IMR-90 (cell line): ENCODE data around the gene TRAF3. TPM values are rescaled to one million over a fixed set of nuclear protein-coding genes. Genes with fewer than 3 reads are reported as not detected.
A peak's percentile ranks its signal among the peaks of the same experiment; 100 is the strongest.

ENCODE experiments used
- ATAC-seq: fragments of 200-7000 bp; cut with Tn5 transposase; 2 replicates; pipeline ENCODE4 v1.9.1; 2020; ENCODE audit warnings: low read depth, mild to moderate bottlenecking, moderate library complexity
- BruUV-seq: library from RNA; stranded (reverse); fragments of 400-500 nt; replicated peaks from 2 replicates; lab custom pipeline; 2021; lab: Mats Ljungman, UMichigan
- CTCF ChIA-PET: fragments of 300-600 bp; formaldehyde crosslinking; extraction: SDS; loops from one replicate; lab custom pipeline; 2021; ENCODE audit warnings: antibody characterized with exemption; lab: Yijun Ruan, JAX
- POLR2A ChIA-PET: fragments of 300-600 bp; sonication (Branson Sonifier 250); formaldehyde crosslinking; loops from one replicate; lab custom pipeline; 2022; ENCODE audit warnings: antibody characterized with exemption; ENCODE audit not compliant: unreplicated experiment; lab: Charles Lee
- DNase-seq: peaks from one replicate; pipeline ENCODE4 v3.0.0; 2013
- H2AFZ ChIP-seq: replicated peaks from 2 replicates; pipeline ENCODE3; 2013; ENCODE audit warnings: low read length, mild to moderate bottlenecking; ENCODE audit not compliant: poor library complexity
- H2AK5ac ChIP-seq: 2 replicates; pipeline ENCODE4 v1.6.1; 2013; ENCODE audit warnings: low read depth, low read length, inconsistent platforms
- H2AK9ac ChIP-seq: replicated peaks from 2 replicates; pipeline ENCODE3; 2013; ENCODE audit warnings: mild to moderate bottlenecking, low read depth, low read length, moderate library complexity; ENCODE audit not compliant: poor library complexity
- H2BK120ac ChIP-seq: 2 replicates; pipeline ENCODE4 v1.6.1; 2013; ENCODE audit warnings: low read depth, low read length, inconsistent platforms
- H2BK15ac ChIP-seq: 3 replicates; pipeline ENCODE4 v1.6.1; 2013; ENCODE audit warnings: low read depth, low read length, inconsistent platforms
- H2BK20ac ChIP-seq: 2 replicates; pipeline ENCODE4 v1.6.1; 2013; ENCODE audit warnings: low read depth, mild to moderate bottlenecking, inconsistent platforms, low read length, moderate library complexity
- H2BK5ac ChIP-seq: 2 replicates; pipeline ENCODE4 v1.6.1; 2013; ENCODE audit warnings: mild to moderate bottlenecking, low read depth, low read length, inconsistent platforms; ENCODE audit not compliant: poor library complexity, severe bottlenecking
- H3K14ac ChIP-seq: replicated peaks from 2 replicates; pipeline ENCODE4 v1.6.1; 2013; ENCODE audit warnings: low read depth, low read length, inconsistent platforms
- H3K18ac ChIP-seq: 2 replicates; pipeline ENCODE4 v1.6.1; 2013; ENCODE audit warnings: low read depth, low read length, control low read depth
- H3K23ac ChIP-seq: 2 replicates; pipeline ENCODE4 v1.6.1; 2013; ENCODE audit warnings: low read depth, low read length, inconsistent platforms
- H3K27ac ChIP-seq: 2 replicates; pipeline ENCODE4 v1.5.1; 2013; ENCODE audit warnings: mild to moderate bottlenecking, control low read depth, low read length; ENCODE audit not compliant: insufficient read depth
- H3K27me3 ChIP-seq: 2 replicates; pipeline ENCODE4 v1.6.1; 2013; ENCODE audit warnings: low read length; ENCODE audit not compliant: control insufficient read depth, insufficient read depth
- H3K36me3 ChIP-seq: 2 replicates; pipeline ENCODE4 v1.6.1; 2013; ENCODE audit warnings: low read length, mixed read lengths; ENCODE audit not compliant: control insufficient read depth, insufficient read depth
- H3K4ac ChIP-seq: 2 replicates; pipeline ENCODE4 v1.6.1; 2013; ENCODE audit warnings: low read depth, low read length, inconsistent platforms
- H3K4me1 ChIP-seq: 2 replicates; pipeline ENCODE4 v1.6.1; 2013; ENCODE audit warnings: low read length, mixed read lengths; ENCODE audit not compliant: control insufficient read depth, insufficient read depth
- H3K4me2 ChIP-seq: 2 replicates; pipeline ENCODE4 v1.6.1; 2013; ENCODE audit warnings: low read depth, mild to moderate bottlenecking, control low read depth, low read length, moderate library complexity
- H3K4me3 ChIP-seq: 2 replicates; pipeline ENCODE4 v1.5.1; 2013; ENCODE audit warnings: low read depth, mild to moderate bottlenecking, control low read depth, low read length, moderate library complexity; ENCODE audit not compliant: insufficient read depth
- H3K56ac ChIP-seq: 2 replicates; pipeline ENCODE4 v1.6.1; 2013; ENCODE audit warnings: low read length, inconsistent platforms; ENCODE audit not compliant: insufficient read depth; ENCODE audit errors: extremely low read depth
- H3K79me1 ChIP-seq, 2 experiments: 2 replicates each; pipeline ENCODE4 v1.6.1; 2013; ENCODE audit warnings: low read length in 2 of 2, inconsistent platforms in 1 of 2, low read depth in 1 of 2
- H3K9ac ChIP-seq: 2 replicates; pipeline ENCODE4 v1.6.1; 2013; ENCODE audit warnings: low read depth, low read length, control low read depth
- H3K9me1 ChIP-seq: 2 replicates; pipeline ENCODE4 v1.6.1; 2013; ENCODE audit warnings: low read length, inconsistent platforms; ENCODE audit not compliant: insufficient read depth
- H3K9me3 ChIP-seq: 2 replicates; pipeline ENCODE4 v1.6.1; 2013; ENCODE audit warnings: low read length; ENCODE audit not compliant: control insufficient read depth, insufficient read depth
- H4K20me1 ChIP-seq: 2 replicates; pipeline ENCODE4 v1.6.1; 2013; ENCODE audit warnings: low read length, inconsistent platforms; ENCODE audit not compliant: insufficient read depth
- H4K5ac ChIP-seq: 2 replicates; pipeline ENCODE4 v1.6.1; 2013; ENCODE audit warnings: mild to moderate bottlenecking, low read depth, low read length, control low read depth
- H4K8ac ChIP-seq, 2 experiments: 2 replicates each; pipeline ENCODE4 v1.6.1; 2013; ENCODE audit warnings: low read depth in 2 of 2, low read length in 2 of 2, control low read depth in 1 of 2, inconsistent platforms in 1 of 2
- H4K91ac ChIP-seq: 2 replicates; pipeline ENCODE4 v1.6.1; 2013; ENCODE audit warnings: low read depth, low read length, inconsistent platforms; ENCODE audit not compliant: insufficient read depth
- CEBPB ChIP-seq: IDR thresholded peaks from 2 replicates; pipeline ENCODE4 v1.6.1; 2012; ENCODE audit warnings: low read depth, low read length, improper control_type of control experiment
- WGBS, 2 experiments: methylation state at CpG; one replicate each; pipeline versions ENCODE4 v1.1.5 to v1.1.7; 2013; ENCODE audit warnings: missing lambda C conversion rate in 2 of 2; ENCODE audit not compliant: insufficient read length in 1 of 2; ENCODE audit errors: extremely low coverage in 2 of 2; 5-methylcytosine and 5-hydroxymethylcytosine counted together
- dilution Hi-C: fragments of 300-500 bp; cut with HindIII; formaldehyde crosslinking; loops from one replicate; pipeline ENCODE4 v1.14.3; 2018; ENCODE audit warnings: low sequenced_read_pairs; ENCODE audit not compliant: unreplicated experiment
- in situ Hi-C: fragments of 300-500 bp; cut with MboI; formaldehyde crosslinking; loops from 3 replicates; pipeline ENCODE4 v1.14.3; 2019; ENCODE audit warnings: low sequenced_read_pairs, inconsistent platforms, mixed read lengths
- intact Hi-C: fragments of 100-400 bp; cut with micrococcal nuclease; formaldehyde crosslinking; loops from 2 replicates; pipeline ENCODE4 v1.10.0; 2022
- polyA plus RNA-seq, 3 experiments: library from polyadenylated mRNA; depleted of rRNA; stranded (reverse); fragments of >200 nt; gene quantifications; 2 replicates each; pipeline ENCODE4 v1.2.3, GENCODE V29; 2012; ENCODE audit warnings: low replicate concordance in 1 of 3
- total RNA-seq: library from RNA; depleted of rRNA; stranded (reverse); fragments of >200 nt; gene quantifications from 2 replicates; pipeline ENCODE4 v1.2.3, GENCODE V29; 2012
- TF ChIP-seq, protein P1 (sequence below): conservative IDR thresholded peaks from 2 replicates; pipeline ENCODE4 v1.5.1; 2012; ENCODE audit warnings: mild to moderate bottlenecking, low read depth, low read length, improper control_type of control experiment

Gene TRAF3
- total and polyA plus RNA-seq, 2 of the 4 experiments (the other 2 are of a cell fraction) = 21.2 to 25.3 TPM

DNA sequence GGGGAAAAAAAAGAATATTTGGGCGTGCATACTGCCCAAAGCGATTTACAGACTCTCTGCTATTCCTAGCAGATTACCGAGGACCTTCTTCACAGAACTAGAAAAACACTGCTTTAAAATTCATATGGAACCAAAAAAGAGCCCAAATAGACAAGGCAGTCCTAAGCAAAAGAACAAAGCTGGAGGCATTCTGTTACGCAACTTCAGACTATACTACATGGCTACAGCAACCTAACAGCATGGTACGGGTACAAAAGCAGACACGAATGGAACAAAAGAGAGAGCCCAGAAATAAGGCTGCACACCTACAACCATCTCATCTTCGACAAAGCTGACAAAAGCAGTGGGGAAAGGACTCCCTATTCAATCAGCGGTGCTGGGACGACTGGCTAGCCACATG, 56.7 kb downstream of the TRAF3 start:
- no peak overlapping the region for H3K14ac ChIP-seq
- intact Hi-C loops = no loop called here
- no TSS peak for BruUV-seq
- no peak overlapping the region for H3K4me3 ChIP-seq
- H3K56ac ChIP-seq = no peak overlapping the region
- ATAC-seq = no peak
- no peak overlapping the region for H2BK20ac ChIP-seq
- no peak overlapping the region for H3K4me2 ChIP-seq
- peaks cover 25% of the 10 kb centered on the region for H4K20me1 ChIP-seq
- no peak overlapping the region for H3K4ac ChIP-seq
- H4K91ac ChIP-seq = no peak overlapping the region
- no peak for DNase-seq
- H2BK15ac ChIP-seq = no peak overlapping the region
- H3K23ac ChIP-seq = no peak overlapping the region
- H3K27ac ChIP-seq = no peak overlapping the region
- WGBS, 2 experiments = no CpG with 5 or more reads among the region's 9 CpGs
- ChIA-PET CTCF (no interaction called here), POLR2A (no interaction called here)
- dilution Hi-C loops = no loop called here
- peaks cover 10% of the 10 kb centered on the region for H3K4me1 ChIP-seq
- H3K9ac ChIP-seq = no peak overlapping the region
- peaks cover 4% of the 10 kb centered on the region for H3K36me3 ChIP-seq
- peak; percentile 47 for TF ChIP-seq CEBPB
- TF ChIP-seq, protein P1, sequence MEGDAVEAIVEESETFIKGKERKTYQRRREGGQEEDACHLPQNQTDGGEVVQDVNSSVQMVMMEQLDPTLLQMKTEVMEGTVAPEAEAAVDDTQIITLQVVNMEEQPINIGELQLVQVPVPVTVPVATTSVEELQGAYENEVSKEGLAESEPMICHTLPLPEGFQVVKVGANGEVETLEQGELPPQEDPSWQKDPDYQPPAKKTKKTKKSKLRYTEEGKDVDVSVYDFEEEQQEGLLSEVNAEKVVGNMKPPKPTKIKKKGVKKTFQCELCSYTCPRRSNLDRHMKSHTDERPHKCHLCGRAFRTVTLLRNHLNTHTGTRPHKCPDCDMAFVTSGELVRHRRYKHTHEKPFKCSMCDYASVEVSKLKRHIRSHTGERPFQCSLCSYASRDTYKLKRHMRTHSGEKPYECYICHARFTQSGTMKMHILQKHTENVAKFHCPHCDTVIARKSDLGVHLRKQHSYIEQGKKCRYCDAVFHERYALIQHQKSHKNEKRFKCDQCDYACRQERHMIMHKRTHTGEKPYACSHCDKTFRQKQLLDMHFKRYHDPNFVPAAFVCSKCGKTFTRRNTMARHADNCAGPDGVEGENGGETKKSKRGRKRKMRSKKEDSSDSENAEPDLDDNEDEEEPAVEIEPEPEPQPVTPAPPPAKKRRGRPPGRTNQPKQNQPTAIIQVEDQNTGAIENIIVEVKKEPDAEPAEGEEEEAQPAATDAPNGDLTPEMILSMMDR = no peak
- H3K9me3 ChIP-seq = no peaks in the 10 kb centered on the region
- no peak overlapping the region for H2AFZ ChIP-seq
- H2BK120ac ChIP-seq = no peak overlapping the region
- no peaks in the 10 kb centered on the region for H3K27me3 ChIP-seq
- no peak overlapping the region for H3K18ac ChIP-seq
- no peak overlapping the region for H2AK9ac ChIP-seq
- peaks cover 21% of the 10 kb centered on the region for H3K9me1 ChIP-seq
- in situ Hi-C loops = no loop called here
- no peak overlapping the region for H4K8ac ChIP-seq
- H2AK5ac ChIP-seq = no peak overlapping the region
- H2BK5ac ChIP-seq = no peak overlapping the region
- H3K79me1 ChIP-seq = peaks cover 39 to 59% of the 10 kb centered on the region in 2 experiments
- no peak overlapping the region for H4K5ac ChIP-seq
